Peyer's patch (tissue), 4 donors: ENCODE results near the gene FAM185A.
"Not testable (repeated sequence)": the region's sequence is repeated elsewhere in the genome, so short reads cannot be mapped to it uniquely, and the experiment has no call there.

ENCODE experiments used
- POLR2A ChIP-seq, 2 donors: fragments of 450-650 bp; IDR thresholded peaks; one replicate each; pipeline ENCODE4 v1.5.1; 2017; ENCODE audit warnings: antibody characterized with exemption in 2 of 2, mild to moderate bottlenecking in 2 of 2, moderate library complexity in 2 of 2
- TF ChIP-seq, protein P1 (sequence below), 6 experiments: fragments of 450-650 bp in 4 of 6; fragments of 200-600 bp in 2 of 6; sonication (generic) in 1 of 6; IDR thresholded peaks; one replicate each; pipeline ENCODE4 v1.5.1; 2017 to 2019; ENCODE audit warnings: antibody characterized with exemption in 6 of 6, mild to moderate bottlenecking in 3 of 6, moderate library complexity in 1 of 6

DNA sequence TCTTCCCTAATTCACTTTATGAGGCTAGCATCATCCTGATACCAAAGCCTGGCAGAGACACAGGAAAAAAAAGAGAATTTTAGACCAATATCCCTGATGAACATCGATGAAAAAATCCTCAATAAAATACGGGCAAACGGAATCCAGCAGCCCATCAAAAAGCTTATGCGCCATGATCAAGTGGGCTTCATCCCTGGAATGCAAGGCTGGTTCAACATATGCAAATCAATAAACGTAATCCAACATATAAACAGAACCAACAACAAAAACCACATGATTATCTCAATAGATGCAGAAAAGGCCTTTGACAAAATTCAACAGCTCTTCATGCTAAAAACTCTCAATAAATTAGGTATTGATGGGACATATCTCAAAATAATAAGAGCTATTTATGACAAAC, 22.6 kb upstream of the FAM185A start:
- TF ChIP-seq, protein P1, sequence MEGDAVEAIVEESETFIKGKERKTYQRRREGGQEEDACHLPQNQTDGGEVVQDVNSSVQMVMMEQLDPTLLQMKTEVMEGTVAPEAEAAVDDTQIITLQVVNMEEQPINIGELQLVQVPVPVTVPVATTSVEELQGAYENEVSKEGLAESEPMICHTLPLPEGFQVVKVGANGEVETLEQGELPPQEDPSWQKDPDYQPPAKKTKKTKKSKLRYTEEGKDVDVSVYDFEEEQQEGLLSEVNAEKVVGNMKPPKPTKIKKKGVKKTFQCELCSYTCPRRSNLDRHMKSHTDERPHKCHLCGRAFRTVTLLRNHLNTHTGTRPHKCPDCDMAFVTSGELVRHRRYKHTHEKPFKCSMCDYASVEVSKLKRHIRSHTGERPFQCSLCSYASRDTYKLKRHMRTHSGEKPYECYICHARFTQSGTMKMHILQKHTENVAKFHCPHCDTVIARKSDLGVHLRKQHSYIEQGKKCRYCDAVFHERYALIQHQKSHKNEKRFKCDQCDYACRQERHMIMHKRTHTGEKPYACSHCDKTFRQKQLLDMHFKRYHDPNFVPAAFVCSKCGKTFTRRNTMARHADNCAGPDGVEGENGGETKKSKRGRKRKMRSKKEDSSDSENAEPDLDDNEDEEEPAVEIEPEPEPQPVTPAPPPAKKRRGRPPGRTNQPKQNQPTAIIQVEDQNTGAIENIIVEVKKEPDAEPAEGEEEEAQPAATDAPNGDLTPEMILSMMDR (IDR thresholded peaks at IDR 0.05) = not testable (repeated sequence)
- not testable (repeated sequence) for TF ChIP-seq POLR2A (IDR thresholded peaks at IDR 0.05)
